HG03439 (cell line): ENCODE results near the gene TPP1.

Experiments
- ATAC-seq: cut with Tn5 transposase; IDR thresholded peaks from one replicate; pipeline ENCODE4 v1.9.1; 2021; ENCODE audit warnings: mild to moderate bottlenecking, moderate library complexity; ENCODE audit not compliant: unreplicated experiment

TPP1 gene

DNA sequence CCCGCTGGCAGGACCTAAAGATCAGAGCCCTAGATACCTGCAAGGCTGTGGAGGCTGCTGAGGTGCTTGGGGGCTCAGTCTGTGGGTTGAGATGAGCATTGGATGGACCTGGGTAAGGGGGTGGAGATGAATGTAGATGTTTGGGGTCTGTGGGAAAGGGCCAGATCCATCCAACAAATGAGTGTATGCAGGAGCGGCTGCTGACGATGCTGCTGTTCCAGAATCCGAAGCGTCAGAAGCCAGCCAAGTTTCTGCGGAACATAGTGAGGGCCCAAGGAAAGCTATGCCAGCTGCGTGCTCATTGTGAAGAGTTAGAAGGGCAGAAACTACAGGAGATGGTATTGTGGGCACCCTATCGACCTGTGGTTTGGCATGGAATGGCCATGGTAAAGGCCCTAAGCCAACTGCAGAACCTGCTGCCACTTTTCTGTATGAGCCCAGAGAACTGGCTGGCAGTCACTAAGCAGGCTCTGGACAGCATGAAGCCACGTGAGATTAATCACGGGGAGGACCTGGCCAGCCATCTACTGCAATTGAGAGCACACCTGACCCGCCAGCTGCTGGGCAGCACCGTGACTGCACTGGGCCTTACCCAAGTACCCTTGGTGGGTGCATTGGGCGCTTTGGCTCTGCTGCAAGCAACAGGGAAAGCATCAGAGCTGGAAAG lies 52.4 kb downstream of the TPP1 start:
- no peak for ATAC-seq

DNA sequence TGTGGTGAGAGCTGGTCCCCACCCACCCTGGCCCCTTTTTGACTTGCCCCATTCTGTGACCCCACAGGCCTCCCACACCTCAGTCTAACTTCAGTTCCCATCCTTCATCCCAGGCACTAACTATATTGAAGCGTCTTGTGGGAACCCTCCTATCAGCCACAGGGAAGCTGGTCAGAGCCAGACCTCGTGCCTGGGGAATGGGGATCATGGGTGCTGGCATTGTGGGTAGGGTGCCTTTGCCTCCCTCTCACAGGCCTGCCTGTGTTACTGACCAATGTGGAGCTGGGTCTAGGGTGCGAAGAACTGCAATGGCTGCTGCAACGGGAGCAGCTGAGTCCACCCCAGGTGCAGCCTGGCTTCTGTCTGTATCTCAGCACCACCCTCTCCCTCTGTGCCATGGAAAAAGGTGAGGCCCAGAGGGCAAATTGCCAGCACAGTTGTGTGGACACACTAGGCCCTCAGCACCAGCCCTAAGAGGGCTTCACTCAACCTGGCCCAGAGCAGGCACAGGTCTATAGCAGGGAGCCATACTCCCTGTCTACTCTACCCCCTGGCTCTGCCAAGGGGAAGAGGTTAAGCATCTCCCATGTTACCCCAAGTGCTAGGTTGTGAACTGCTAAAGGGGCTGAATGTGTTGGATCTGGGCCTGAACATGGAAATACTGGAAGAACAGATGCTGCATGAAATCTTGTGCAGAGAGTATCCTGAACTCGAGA lies 53.1 kb downstream of the TPP1 start:
- no peak for ATAC-seq

DNA sequence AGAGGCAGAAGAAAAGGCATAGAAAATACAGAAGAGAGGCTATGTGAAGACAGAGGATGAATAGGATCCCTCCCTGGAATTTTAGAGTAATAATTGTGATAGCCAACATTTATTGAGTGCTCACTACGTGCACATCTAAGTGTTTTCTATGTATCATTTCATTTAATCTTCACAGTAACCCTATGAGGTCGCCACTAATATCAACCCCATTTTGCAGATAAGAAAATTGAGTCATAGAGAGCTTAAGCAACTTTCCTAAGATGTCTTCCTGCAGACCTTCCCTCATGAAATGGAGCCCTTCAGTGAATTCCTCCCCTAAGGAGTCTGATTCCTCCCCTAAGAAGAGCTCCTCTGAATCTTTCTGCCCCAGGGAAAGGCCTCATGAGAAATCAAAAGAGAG lies 53.9 kb downstream of the TPP1 start:
- ATAC-seq, result no peak

DNA sequence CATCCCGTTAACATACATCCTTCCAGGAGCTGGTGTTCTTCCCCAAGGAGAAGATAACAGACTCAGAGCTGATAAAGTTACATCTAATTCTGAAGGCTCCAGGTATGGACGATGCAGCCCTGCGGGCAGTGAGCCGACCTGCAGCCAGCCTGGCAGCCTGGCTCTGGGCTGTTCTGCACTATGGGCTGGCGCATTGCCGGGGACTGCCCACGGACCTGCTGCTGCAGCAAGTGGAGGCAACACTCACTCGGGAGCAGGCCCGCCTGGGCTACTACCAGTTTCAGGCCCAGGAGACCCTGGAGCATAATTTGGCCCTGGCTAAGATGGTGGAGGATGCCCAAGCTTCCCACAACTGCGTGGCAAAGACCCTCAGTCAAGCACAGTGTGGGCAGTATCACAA lies 55.6 kb downstream of the TPP1 start:
- no peak for ATAC-seq

DNA sequence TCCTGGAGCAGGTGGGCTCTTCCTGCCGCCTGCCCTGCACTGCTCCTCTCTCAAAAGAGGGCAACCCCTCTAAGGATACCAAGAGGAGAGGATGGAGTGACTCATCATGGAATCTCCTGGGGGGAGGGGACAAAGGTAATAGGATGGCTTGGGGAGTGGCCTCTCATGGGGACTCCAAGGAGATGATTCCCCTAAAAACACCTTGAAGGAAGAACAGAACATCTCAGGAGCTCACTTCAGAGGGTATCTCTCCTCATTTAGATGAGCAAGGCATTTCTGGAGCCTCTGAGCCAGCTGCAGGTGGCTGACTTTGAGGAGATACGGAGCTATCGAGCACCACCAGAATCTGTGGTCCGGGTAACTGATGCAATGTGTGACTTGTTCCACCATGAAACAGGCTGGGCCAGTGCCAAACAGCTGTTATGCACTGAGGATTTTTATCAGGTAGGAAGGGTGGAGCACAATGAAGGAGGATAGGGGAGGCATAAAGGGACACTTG lies 56.1 kb downstream of the TPP1 start:
- no peak for ATAC-seq
